HL-60 (cell line): ENCODE data around the gene ZNF19.

Experiments used
- DNase-seq, 2 experiments: peaks; one replicate each; pipeline ENCODE4 v3.0.0-alpha.2; 2010 to 2020; ENCODE audit warnings: low read depth in 1 of 2, low spot score in 1 of 2
- H3K27ac ChIP-seq: fragments of 250-450 bp; sonication (Bioruptor Pico); replicated peaks from 2 replicates; pipeline ENCODE4 v1.5.1; 2020; ENCODE audit warnings: mild to moderate bottlenecking, moderate library complexity
- H3K27me3 ChIP-seq: fragments of 250-450 bp; sonication (Bioruptor Pico); 2 replicates; pipeline ENCODE4 v1.5.1; 2021; ENCODE audit warnings: mild to moderate bottlenecking, moderate library complexity; ENCODE audit not compliant: insufficient read depth, poor library complexity, severe bottlenecking
- H3K4me3 ChIP-seq: replicated peaks from 2 replicates; pipeline ENCODE4 v1.5.1; 2011; ENCODE audit warnings: mild to moderate bottlenecking, control low read depth, low read length; ENCODE audit not compliant: insufficient read depth
- CTCF ChIP-seq: IDR thresholded peaks from one replicate; pipeline ENCODE4 v1.5.1; 2011; ENCODE audit warnings: low read length, control low read depth, inconsistent platforms; ENCODE audit not compliant: insufficient read depth
- GABPA ChIP-seq: IDR thresholded peaks from 2 replicates; pipeline ENCODE4 v1.6.1; 2012; ENCODE audit warnings: low read depth
- POLR2AphosphoS5 ChIP-seq: IDR thresholded peaks from 2 replicates; pipeline ENCODE4 v1.6.1; 2012; ENCODE audit warnings: low read depth
- REST ChIP-seq: IDR thresholded peaks from 2 replicates; pipeline ENCODE4 v1.6.1; 2012; ENCODE audit warnings: low read depth; ENCODE audit not compliant: insufficient replicate concordance
- SPI1 ChIP-seq: IDR thresholded peaks from 2 replicates; pipeline ENCODE4 v1.6.1; 2012; ENCODE audit warnings: low read depth, mild to moderate bottlenecking, borderline replicate concordance

ZNF19 gene

GRCh38 chr16:71449020-71449419 lies 40.1 kb downstream of the ZNF19 start:
- DNase-seq, result no peak
- no peak overlapping the region for H3K27ac ChIP-seq
- TF ChIP-seq POLR2AphosphoS5, result no peak
- no peak for TF ChIP-seq REST

GRCh38 chr16:71448274-71448866 lies 40.8 kb downstream of the ZNF19 start:
- no peak for DNase-seq
- TF ChIP-seq GABPA (no peak), SPI1 (no peak), CTCF (no peak), REST (no peak), POLR2AphosphoS5 (no peak)
- Histone ChIP-seq H3K27ac (no peak overlapping the region), H3K27me3 (no peaks in the 10 kb centered on the region), H3K4me3 (no peak overlapping the region)

More at GRCh38 chr16:71449020-71449419, 40.1 kb downstream of the ZNF19 start:
- H3K4me3 ChIP-seq, result no peak overlapping the region
- no peaks in the 10 kb centered on the region for H3K27me3 ChIP-seq

GRCh38 chr16:71443714-71444113 lies 45.4 kb downstream of the ZNF19 start:
- TF ChIP-seq REST (no peak), CTCF (no peak), GABPA (no peak), SPI1 (no peak), POLR2AphosphoS5 (no peak)
- Histone ChIP-seq H3K27ac (no peak overlapping the region), H3K4me3 (no peak overlapping the region), H3K27me3 (no peaks in the 10 kb centered on the region)
- no peak for DNase-seq

GRCh38 chr16:71442051-71442440 lies 47.1 kb downstream of the ZNF19 start, which contains the start of gene TLE7:
Gene TLE7 (minus strand): TSS chr16:71442054. CDS start chr16:71433324, 8,730 bp downstream.
- H3K4me3 ChIP-seq, result no peak within 1 kb of the TSS
- TF ChIP-seq SPI1 (no peak), POLR2AphosphoS5 (no peak), CTCF (no peak), GABPA (no peak), REST (no peak)

More at GRCh38 chr16:71442051-71442440, 47.1 kb downstream of the ZNF19 start, which contains the start of gene TLE7:
- Histone ChIP-seq H3K27ac (no peak within 1 kb of the TSS), H3K27me3 (no peaks in the 10 kb centered on the region)
- DNase-seq, result no peak
